LNCAP (cell line): ENCODE measurements around the gene S1PR4.

Experiments used
- TF ChIP-seq, protein P1 (sequence below): fragments of 450-650 bp; IDR thresholded peaks from 2 replicates; pipeline ENCODE4 v1.5.1; 2017; ENCODE audit warnings: mild to moderate bottlenecking

S1PR4 gene

DNA sequence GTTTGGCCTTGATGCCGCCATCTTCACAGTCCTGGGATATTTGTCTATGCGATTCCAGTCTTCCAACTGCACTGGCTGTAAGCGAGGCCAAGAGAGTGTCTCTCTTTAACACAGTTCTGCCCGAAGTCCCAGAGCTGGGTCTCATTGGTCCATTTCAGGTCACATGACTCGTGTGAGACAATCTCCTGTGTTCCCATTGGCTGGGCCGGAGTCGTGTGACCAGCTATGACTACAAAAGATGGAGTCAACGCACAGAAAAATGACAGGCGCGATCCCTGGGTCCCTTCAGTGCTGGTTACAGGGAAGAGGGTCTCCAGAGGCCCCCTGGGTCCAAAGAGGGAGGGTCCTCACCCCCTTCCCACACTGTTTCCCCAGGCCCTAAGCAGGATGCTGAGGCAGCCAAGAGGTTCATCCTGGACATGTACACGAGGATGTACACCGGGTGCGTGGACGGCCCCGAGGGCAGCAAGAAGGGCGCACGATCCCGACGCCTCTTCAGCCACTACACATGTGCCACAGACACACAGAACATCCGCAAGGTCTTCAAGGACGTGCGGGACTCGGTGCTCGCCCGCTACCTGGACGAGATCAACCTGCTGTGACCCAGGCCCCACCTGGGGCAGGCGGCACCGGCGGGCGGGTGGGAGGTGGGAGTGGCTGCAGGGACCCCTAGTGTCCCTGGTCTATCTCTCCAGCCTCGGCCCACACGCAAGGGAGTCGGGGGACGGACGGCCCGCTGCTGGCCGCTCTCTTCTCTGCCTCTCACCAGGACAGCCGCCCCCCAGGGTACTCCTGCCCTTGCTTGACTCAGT lies 15.9 kb upstream of the S1PR4 start:
- TF ChIP-seq, protein P1, sequence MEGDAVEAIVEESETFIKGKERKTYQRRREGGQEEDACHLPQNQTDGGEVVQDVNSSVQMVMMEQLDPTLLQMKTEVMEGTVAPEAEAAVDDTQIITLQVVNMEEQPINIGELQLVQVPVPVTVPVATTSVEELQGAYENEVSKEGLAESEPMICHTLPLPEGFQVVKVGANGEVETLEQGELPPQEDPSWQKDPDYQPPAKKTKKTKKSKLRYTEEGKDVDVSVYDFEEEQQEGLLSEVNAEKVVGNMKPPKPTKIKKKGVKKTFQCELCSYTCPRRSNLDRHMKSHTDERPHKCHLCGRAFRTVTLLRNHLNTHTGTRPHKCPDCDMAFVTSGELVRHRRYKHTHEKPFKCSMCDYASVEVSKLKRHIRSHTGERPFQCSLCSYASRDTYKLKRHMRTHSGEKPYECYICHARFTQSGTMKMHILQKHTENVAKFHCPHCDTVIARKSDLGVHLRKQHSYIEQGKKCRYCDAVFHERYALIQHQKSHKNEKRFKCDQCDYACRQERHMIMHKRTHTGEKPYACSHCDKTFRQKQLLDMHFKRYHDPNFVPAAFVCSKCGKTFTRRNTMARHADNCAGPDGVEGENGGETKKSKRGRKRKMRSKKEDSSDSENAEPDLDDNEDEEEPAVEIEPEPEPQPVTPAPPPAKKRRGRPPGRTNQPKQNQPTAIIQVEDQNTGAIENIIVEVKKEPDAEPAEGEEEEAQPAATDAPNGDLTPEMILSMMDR = no peak

DNA sequence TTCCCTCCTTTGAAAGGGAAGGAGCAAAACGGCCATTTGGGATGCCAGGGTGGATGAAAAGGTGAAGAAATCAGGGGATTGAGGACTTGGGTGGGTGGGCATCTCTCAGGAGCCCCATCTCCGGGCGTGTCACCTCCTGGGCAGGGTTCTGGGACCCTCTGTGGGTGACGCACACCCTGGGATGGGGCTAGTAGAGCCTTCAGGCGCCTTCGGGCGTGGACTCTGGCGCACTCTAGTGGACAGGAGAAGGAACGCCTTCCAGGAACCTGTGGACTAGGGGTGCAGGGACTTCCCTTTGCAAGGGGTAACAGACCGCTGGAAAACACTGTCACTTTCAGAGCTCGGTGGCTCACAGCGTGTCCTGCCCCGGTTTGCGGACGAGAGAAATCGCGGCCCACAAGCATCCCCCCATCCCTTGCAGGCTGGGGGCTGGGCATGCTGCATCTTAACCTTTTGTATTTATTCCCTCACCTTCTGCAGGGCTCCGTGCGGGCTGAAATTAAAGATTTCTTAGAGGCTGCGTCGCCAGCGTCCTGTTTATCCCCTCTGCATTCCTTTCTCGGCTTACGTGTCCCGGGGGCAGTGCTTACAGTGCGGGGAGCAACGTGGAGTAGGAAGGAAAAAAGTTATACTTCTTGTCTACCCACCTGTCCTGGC lies 15.2 kb upstream of the S1PR4 start:
- TF ChIP-seq, protein P1 = peak; percentile 92

DNA sequence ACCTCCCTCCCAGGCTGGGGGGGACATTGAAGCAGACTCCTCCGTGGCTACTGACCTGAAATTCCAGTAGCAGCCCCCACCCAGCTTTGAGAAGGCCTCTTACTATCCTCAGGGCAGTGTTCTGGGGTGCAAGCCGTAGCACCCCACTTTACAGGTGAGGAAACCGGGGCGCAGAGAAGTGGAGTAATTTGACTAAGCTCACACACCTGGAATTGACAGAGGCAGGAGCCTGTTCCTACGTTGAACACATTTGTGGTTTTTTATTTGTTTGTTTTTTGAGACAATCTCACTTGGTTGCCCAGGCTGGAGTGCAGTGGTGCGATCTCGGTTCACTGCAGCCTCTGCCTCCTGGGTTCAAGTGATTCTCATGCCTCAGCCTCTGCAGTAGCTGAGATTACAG lies 14.6 kb upstream of the S1PR4 start:
- TF ChIP-seq, protein P1 = no peak

DNA sequence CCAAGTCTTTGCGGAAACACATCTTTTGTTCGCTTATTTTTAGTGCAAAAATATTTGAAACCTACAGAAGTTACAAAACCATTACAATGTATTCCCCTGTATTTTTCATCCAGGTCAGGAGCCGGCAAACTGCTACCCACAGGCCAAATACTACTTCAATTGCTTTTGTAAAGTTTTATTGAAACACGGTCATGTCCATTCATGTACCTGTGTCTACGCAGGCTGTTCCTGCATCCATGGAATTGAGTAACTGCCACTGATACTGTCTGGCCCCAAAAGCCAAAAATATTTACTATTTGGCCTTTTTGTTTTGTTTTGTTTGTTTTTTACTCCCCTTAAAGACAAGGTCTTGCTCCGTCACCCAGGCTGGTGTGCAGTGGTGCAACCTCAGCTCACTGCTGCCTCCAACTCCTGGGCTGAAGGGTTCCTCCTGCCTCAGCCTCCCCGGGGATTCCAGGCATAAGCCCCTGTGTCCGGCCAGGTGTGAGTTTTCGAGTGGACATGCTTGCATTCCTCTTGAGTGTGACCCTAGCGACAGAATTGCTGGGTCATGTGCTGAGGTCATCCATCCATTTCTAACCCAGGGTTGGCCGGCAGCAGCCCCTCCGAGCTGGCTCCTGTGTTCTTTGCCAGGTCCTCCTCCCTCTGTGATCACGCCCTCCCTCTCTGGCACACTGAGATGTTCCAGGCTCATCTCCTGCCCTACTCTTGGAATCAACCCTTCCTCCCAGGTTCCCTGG lies 10.9 kb upstream of the S1PR4 start:
- TF ChIP-seq, protein P1 = no peak

DNA sequence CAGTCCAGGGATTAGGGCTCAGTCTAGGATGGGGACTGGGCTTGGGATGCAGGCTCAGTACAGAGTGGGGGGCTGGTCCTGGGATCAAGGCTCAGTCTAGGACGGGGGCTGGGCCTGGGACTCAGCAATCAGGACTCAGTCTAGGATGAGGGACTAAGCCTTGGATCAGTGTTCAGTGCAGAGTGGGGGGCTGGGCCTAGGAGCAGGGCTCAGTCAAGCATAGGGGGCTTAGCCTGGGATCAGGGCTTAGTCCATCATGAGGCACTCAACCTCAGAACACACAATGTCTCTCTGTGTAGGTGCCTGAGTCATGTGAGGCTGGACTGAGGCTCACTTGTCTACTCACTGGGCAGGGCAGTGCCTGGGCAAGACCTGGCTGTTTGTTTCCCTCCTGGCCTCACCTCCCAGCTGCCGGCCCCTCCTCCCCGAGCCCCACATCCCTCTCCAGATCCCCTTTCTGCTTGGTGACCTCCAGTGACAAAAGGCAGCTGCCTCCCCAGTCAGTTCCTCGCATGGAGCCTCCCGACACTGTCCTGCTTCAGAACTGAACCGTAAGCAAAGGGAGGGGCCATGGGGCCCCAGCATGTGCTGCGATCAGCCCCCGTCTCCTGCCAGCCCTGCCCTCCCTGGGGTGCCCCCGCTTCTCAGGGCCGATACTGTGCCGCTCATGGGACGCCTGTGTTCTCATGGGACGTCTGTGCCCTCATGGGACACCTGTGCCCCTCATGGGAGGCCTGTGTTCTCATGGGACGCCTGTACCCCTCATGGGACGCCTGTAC lies 6.5 kb upstream of the S1PR4 start:
- TF ChIP-seq, protein P1 = no peak

DNA sequence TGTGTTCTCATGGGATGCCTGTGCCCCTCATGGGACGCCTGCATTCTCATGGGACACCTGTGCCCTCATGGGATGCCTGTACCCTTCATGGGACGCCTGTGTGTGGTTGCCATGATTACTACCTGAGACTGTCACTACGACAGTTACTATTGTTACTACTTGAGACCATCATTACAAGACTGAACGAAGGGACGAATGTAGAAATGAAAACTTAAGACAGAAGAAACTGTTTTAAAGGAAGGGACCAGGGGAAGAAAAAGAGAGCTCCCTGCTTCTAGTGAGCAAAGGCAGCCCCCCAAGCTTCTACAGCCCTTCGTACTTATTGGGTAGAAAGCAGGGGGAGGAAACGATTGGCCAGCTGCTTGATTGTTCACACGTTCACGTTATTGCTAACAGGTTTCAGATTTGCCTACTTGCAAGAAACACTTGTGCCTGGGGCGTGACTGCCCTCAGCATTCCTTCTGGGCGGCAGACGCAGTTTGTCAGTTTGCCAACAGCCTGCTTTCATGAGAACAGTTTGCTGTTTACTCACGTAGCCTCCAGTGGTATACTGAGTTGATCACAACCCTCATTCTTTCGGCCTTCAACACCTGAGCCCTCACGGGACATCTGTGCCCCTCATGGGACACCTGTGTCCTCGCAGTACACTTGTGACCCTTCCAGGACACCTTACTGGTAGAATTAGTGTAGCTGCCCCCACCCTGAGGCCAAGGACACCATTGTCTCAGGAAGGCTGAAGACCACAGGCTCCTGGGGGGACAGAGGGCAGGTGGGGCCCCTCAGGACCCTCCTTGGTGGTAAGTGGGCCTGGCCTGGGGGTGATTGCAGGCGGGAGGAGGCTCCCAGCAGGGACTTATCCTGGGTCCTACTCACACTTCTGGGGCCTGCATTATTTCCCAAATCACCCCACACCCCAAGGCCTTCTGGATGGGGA lies 2.5 kb upstream of the S1PR4 start:
- TF ChIP-seq, protein P1 = no peak
